ENCODE results near the gene POLG.

Gene POLG

DNA sequence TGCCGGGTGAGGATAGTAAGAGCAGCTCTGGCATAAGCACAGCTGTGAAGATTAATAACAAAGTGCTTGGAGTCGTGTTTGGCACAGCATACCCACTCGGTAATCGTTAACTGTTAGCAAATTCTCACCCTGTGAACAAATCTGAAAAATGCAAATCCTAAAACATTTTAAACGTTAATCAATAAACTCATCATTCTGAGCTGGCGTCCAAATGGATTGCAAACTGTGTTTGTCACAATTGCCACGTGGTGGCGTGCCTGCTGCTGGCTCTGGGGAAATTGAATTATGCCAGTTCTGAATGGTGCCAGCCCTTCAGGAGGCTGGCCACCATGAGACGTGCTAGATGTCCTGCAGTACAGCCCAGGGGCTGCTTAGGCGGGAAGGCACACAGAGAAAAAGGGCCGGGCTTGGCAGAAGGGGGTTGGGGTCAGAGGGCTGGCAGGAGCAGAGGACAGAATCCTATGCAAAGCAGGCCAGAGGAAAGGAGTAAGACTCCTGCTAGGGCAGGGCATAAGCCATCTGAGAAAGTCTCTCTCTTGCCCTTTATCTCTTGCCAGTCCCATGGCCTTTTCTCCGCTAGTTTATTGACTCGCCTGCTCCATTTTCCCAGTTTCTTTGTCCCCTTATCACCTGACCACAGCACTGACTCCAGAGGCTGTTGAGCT is 22.1 kb upstream of the POLG start:
- no peak for DNase-seq

- DNase-seq = no peak
Measured at GRCh38 chr15:89353991-89354390, 19.4 kb upstream of the POLG start.

GRCh38 chr15:89352476-89352875 is 17.9 kb upstream of the POLG start:
- no peak for DNase-seq

DNA sequence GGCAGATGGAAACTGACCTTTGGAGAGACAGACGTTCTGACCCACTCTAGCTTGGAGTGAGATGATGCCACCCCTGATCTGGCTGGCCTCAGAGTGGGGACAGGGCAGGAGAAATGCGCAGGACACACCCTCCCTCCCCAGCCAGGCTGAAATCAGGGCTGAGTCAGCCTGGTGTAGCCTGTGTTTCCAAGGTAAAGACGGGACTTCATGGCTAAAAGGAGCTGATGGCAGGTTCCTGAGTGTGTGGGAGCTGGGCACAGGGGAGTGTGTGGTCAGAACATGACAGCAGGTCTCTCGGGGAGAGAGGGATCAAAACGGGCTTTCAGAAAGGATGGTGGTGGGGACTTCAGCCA is 14.6 kb upstream of the POLG start:
- DNase-seq = no peak

DNA sequence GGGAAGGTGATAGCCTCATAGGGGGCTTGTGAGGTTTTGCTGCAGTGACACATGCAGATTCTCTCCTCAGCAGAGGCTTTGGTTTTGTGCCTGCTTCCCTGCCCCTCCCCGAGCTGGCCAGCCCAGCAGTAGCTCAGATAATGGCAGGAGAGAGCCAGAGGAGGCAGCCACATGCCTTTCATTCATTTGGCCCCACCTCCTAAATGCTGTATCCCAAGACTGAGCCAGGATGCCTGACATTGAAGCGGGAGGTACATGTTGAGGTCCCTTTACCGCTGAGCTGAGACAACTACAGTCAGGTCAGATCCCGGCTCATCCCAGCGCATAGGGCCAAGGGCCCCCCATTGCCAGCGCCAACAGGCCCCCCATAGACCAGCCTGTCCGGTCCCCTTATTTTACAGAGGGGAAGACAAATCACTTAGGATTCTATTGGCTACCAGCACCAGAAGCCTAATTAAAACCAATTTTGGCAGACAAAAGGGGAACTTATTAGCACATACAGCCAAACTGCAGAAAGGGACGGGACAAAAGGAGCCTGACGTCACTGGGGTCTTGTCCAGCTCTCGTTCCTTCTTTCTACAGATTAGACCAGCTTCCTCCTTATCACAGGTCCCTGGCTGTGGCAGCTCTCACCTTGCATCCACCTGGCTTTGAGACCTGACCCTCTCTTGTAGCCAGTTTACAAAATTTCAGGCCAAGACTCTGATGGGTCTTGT is 12.1 kb upstream of the POLG start:
- no peak for DNase-seq

- DNase-seq = no peak
Measured at GRCh38 chr15:89345248-89345647, 10.6 kb upstream of the POLG start.

GRCh38 chr15:89342840-89343239 is 8.2 kb upstream of the POLG start:
- no peak for DNase-seq

DNA sequence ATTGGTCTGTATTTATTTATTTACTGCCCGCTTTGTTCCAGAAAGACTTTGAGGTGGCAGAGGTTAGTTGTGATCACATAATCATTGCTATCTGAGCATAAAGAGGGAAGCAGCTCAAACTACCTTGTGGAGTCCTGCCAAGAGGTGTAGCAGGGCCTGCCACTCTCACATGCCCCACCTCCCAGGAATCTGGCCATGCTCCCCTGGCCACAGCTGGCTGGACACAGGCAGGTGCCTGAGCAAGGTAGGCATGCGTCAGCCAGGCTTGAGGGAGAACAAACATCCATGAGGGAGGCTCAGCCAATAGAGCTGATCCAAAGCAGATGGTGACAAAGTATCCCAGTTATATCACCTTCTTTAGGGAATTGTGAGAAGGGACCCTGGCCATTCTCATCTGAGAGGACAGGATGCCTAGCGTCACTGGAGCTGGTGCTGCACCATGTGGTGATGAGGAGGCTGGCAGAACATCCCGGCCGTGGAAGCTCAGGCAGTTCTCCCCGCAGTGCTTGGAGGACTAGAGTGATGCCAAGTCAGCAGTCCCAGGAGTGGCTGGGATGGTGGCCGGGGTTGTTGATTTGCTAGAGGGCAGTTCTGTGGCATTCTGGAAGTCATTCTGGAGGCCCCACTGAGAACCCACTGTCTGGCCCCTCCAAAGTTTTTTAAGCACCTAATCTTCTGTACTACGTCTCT is 6.8 kb upstream of the POLG start:
- no peak for DNase-seq

DNA sequence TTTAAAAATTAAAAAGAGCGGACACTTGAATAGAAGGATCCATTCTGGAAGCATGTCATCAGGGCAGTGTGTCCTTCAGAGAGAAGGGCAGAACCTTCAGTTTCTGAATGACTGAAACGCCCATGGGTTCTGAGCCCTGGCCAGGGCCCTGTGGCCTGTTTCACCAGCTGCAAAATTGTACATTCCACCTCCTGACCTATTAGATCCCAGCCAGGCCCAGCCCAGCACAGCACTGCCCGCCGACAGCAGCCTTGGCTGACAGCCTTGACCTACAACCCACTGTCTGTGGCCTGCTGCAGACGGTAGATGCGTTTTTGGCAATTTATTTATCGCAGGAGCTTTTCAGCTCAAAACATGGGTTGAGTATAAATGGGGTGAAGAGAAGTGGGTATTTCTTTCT is 5.9 kb upstream of the POLG start:
- DNase-seq = no peak

DNA sequence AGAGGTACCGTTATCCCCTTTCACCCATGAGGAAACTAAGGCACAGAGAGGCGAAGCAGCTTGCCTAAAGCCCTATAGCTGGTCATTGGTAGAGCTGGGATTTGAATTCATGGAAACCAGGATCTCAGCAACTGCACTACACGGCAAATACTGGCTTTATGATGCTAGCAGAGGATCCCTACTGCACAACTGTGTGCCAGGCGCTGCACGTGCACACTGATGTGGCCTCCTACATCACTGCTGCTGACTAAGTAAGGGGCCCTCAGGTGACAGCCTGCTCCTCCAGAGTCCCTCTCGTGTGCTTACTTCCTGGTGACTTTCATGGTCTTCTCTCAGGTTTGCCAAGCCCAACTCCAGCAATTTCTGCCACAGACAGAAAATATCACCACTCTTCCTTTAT is 3.4 kb upstream of the POLG start:
- no peak for DNase-seq

GRCh38 chr15:89335298-89336041 is 846 bp upstream of the POLG start:
- DNase-seq = no peak

- no peak for DNase-seq
Measured at GRCh38 chr15:89333959-89334509, 590 bp downstream of the POLG start.

- no peak for DNase-seq
Measured at GRCh38 chr15:89333011-89333860, 1.4 kb downstream of the POLG start.

GRCh38 chr15:89332446-89332845 is 2.2 kb downstream of the POLG start:
- DNase-seq = no peak

DNA sequence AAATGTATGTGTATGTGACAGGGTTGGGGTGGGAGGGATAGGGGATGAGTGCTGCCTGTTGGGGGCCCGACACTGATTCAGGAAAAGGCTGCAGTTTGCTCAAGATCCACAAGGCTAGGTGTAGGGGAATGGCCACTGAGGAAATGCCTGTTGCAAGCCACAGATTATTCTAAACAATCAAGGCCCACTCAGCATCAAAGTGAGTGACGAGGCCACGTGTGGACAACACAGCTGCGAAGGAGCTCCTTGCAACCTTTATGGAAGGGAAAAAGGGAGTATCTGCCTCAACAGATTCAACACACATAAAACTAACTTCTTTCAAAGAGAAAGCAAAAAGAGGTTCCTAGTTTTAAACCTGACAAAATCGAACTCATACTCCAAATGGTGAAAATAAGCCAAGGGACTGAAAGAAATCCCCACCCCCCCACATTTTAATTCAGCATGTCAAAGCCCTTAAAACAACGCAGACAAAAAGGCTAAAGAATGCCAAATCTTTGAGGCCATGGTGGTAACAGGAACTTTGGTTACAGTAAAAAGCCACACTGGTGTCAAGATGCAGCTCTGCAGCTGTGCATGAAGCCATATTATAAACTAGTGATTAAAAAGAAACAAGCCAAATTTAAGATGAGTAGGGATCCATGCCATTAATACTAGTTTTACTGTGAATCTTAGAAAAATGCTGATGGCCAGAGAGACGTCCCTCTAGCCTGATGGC is 3.6 kb downstream of the POLG start:
- DNase-seq = no peak

- DNase-seq = no peak
Measured at GRCh38 chr15:89330119-89330518, 4.5 kb downstream of the POLG start.

DNA sequence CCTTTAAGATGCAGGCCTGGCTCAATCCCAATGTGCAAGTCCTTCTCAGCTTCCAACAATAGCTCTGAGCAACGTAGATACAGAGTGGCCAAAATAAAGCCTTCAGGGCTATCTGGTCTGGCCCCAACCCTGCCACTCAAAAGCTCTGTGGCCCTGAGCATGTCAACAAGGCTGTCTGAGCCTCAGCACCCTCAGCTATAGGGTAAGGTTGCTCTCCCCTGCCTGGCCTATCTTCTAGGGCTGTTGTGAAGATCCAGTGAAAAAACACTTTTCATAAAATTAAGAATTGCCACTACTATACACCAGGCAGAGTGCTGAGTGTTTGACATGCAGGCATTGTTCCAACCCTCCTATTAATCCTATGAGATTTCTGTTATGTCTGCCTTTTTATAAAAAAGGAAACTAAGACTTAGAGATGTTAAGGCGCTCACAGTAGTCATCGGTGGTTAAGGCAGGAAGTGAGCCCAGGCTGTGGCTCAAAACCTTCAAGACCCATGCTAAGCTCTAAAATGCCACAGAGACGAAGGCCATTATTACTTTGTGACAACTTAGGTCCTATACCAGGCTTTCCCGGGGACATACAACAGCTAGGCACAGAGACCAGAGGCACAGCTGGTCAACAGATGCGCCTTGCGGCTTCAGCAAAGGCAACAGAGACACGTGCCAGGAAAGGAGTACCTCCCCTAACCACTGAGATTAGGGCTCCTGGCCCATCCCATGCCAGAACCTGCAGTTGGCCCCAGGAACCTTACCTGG is 5.1 kb downstream of the POLG start:
- DNase-seq = no peak

DNA sequence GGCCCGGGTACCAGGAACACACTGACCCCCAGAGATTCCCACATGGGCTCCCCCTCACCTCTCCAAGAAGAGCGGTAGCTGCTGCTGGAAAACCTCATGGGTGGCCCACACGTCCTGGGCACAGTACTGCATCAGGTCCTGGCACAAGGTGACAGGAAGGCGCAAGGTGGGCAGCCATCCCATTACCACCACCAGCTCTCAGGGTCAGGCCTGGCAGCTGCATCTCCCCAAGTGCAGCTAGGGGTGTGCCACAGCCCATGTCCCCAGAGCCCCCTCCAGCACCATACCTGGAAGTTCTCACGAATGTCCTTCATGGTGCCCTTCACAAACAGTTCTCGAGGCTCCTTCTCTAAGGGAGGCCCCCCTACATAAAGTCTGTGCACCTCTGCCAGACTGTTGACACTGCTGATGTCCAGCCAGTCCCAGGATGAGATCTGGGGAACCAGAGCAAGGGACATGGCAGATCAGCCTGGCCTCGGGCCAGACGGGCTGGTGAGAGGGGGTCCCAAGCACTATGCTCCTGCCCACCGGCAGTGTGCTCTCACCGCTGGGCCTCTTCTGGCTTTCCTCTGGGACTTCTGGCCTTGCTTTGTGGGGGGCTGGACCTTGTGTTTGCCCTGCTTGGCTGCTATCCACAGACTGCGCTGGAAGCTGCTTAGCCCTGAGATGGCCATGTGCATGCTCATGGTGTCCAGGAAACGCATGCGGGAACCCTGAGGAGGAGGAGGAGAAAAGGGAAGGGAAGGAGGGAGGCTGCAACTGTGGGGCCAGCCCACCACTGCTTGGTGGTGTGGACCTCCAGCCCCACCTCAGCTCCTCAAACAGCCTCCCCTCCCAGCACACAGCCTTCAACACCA is 6.0 kb downstream of the POLG start:
- DNase-seq = no peak

GRCh38 chr15:89327113-89327512 is 7.5 kb downstream of the POLG start:
- DNase-seq = no peak

DNA sequence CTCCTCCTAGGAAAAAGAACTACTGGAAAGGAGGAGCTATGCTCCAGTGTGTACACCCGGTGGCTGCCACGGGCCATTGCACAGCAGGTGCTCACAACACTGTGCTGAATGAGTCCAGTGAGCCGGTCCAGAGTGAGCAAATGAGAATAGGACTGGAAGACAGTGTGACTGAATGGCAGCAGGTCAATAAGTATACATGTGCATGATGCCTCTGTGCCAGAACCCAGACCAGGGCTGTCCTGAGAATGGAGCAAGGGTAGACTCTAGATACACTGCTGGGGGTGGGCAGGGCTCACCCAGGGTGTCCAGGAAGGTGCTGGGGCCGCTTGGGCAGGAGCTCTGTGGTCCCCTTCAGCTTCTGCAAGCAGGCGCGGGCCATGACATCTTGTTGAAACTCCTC is 8.3 kb downstream of the POLG start:
- no peak for DNase-seq

Data from stimulated activated CD4-positive, alpha-beta T cell treated with anti-CD3 and anti-CD28 coated beads, Interleukin-4, amount 100 ng/mL, for 4 hours (primary cell).